Breast epithelium (tissue), 3 donors: ENCODE measurements around the gene RGS9.

Source experiments
- POLR2A ChIP-seq: fragments of 450-650 bp; IDR thresholded peaks from one replicate; pipeline ENCODE4 v1.6.1; 2016; ENCODE audit warnings: antibody characterized with exemption, mild to moderate bottlenecking, moderate library complexity
- TF ChIP-seq, protein P1 (sequence below), 3 donors: fragments of 450-650 bp; IDR thresholded peaks; one replicate each; pipeline ENCODE4 v1.5.1; 2016 to 2017; ENCODE audit warnings: antibody characterized with exemption in 3 of 3, mild to moderate bottlenecking in 3 of 3, moderate library complexity in 3 of 3

- no peak for TF ChIP-seq POLR2A
- TF ChIP-seq, protein P1, sequence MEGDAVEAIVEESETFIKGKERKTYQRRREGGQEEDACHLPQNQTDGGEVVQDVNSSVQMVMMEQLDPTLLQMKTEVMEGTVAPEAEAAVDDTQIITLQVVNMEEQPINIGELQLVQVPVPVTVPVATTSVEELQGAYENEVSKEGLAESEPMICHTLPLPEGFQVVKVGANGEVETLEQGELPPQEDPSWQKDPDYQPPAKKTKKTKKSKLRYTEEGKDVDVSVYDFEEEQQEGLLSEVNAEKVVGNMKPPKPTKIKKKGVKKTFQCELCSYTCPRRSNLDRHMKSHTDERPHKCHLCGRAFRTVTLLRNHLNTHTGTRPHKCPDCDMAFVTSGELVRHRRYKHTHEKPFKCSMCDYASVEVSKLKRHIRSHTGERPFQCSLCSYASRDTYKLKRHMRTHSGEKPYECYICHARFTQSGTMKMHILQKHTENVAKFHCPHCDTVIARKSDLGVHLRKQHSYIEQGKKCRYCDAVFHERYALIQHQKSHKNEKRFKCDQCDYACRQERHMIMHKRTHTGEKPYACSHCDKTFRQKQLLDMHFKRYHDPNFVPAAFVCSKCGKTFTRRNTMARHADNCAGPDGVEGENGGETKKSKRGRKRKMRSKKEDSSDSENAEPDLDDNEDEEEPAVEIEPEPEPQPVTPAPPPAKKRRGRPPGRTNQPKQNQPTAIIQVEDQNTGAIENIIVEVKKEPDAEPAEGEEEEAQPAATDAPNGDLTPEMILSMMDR (IDR thresholded peaks at IDR 0.05), result no peak
Measured at GRCh38 chr17:65158041-65158440, 20.9 kb downstream of the RGS9 start.
